Mesendoderm (in vitro differentiated cells): Measurements from ENCODE around the gene DLG1.

Source experiments
- DNase-seq: peaks from one replicate; pipeline ENCODE4 v3.0.0; 2013
- H2AK5ac ChIP-seq: 2 replicates; pipeline ENCODE4 v1.6.1; 2013; ENCODE audit warnings: low read length, inconsistent platforms
- H2BK120ac ChIP-seq: 2 replicates; pipeline ENCODE4 v1.6.1; 2013; ENCODE audit warnings: low read depth, mild to moderate bottlenecking, low read length, moderate library complexity, mixed read lengths
- H2BK15ac ChIP-seq: replicated peaks from 2 replicates; pipeline ENCODE4 v1.6.1; 2013; ENCODE audit warnings: low read depth, mild to moderate bottlenecking, moderate library complexity
- H2BK5ac ChIP-seq: 2 replicates; pipeline ENCODE4 v1.6.1; 2013; ENCODE audit warnings: low read length, inconsistent platforms
- H3K18ac ChIP-seq: 2 replicates; pipeline ENCODE4 v1.6.1; 2013; ENCODE audit warnings: mild to moderate bottlenecking, low read length, mixed read lengths
- H3K23ac ChIP-seq: one replicate; pipeline ENCODE4 v1.6.1; 2013; ENCODE audit warnings: low read length
- H3K27ac ChIP-seq: 2 replicates; pipeline ENCODE4 v1.5.1; 2013; ENCODE audit warnings: low read depth, mild to moderate bottlenecking, inconsistent platforms, low read length, moderate library complexity
- H3K27me3 ChIP-seq: 2 replicates; pipeline ENCODE4 v1.6.1; 2013; ENCODE audit warnings: low read length, control low read depth, mild to moderate bottlenecking, inconsistent platforms; ENCODE audit not compliant: insufficient read depth, poor library complexity
- H3K36me3 ChIP-seq: 2 replicates; pipeline ENCODE4 v1.6.1; 2013; ENCODE audit warnings: low read length, inconsistent platforms; ENCODE audit not compliant: control insufficient read depth, insufficient read depth
- H3K4ac ChIP-seq: one replicate; pipeline ENCODE4 v1.6.1; 2013; ENCODE audit warnings: low read depth, mild to moderate bottlenecking, low read length, moderate library complexity
- H3K4me1 ChIP-seq: 2 replicates; pipeline ENCODE4 v1.6.1; 2013; ENCODE audit warnings: low read depth, low read length, inconsistent platforms; ENCODE audit not compliant: control insufficient read depth
- H3K4me2 ChIP-seq: 2 replicates; pipeline ENCODE4 v1.6.1; 2013; ENCODE audit warnings: low read length
- H3K4me3 ChIP-seq: 2 replicates; pipeline ENCODE4 v1.5.1; 2013; ENCODE audit warnings: mild to moderate bottlenecking, low read length
- H3K56ac ChIP-seq: one replicate; pipeline ENCODE4 v1.6.1; 2013; ENCODE audit warnings: low read length
- H3K79me1 ChIP-seq: 2 replicates; pipeline ENCODE4 v1.6.1; 2013; ENCODE audit warnings: low read length, inconsistent platforms
- H3K79me2 ChIP-seq: 2 replicates; pipeline ENCODE4 v1.6.1; 2013; ENCODE audit warnings: mild to moderate bottlenecking, low read length; ENCODE audit not compliant: control insufficient read depth, insufficient read depth
- H3K9ac ChIP-seq: 2 replicates; pipeline ENCODE4 v1.6.1; 2013; ENCODE audit warnings: low read length, inconsistent platforms
- H4K5ac ChIP-seq: one replicate; pipeline ENCODE4 v1.6.1; 2013; ENCODE audit warnings: low read length
- H4K8ac ChIP-seq: one replicate; pipeline ENCODE4 v1.6.1; 2013; ENCODE audit warnings: low read depth, mild to moderate bottlenecking, control low read depth, low read length, moderate library complexity
- WGBS: extraction: QIAGEN DNeasy Blood & Tissue Kit; methylation state at CpG from one replicate; pipeline ENCODE4 v1.1.7; 2013; ENCODE audit warnings: low lambda C conversion rate, missing lambda C conversion rate; ENCODE audit not compliant: insufficient coverage; ENCODE audit errors: extremely low coverage; 5-methylcytosine and 5-hydroxymethylcytosine counted together
- small RNA-seq: library from polyadenylated mRNA; stranded (forward); fragments of <200 nt; extraction: miRNeasy Mini kit (QIAGEN cat#:217004); gene quantifications from one replicate; pipeline ENCODE3, GENCODE V24; 2013; ENCODE audit not compliant: insufficient read depth

The DLG1 gene

GRCh38 chr3:196994056-196994455 lies 304.4 kb downstream of the DLG1 start:
- Histone ChIP-seq H3K23ac (no peak overlapping the region), H3K4me2 (no peak overlapping the region), H3K4me1 (no peaks in the 10 kb centered on the region), H3K79me1 (no peaks in the 10 kb centered on the region), H4K8ac (no peak overlapping the region), H2BK120ac (no peak overlapping the region), H2BK15ac (no peak overlapping the region), H3K27me3 (no peaks in the 10 kb centered on the region), H3K4ac (no peak overlapping the region), H2AK5ac (no peak overlapping the region), H3K36me3 (no peaks in the 10 kb centered on the region), H3K56ac (peak overlapping the region; percentile 0), H4K5ac (no peak overlapping the region), H3K27ac (no peak overlapping the region), H3K9ac (no peak overlapping the region), H2BK5ac (no peak overlapping the region), H3K18ac (no peak overlapping the region), H3K79me2 (no peaks in the 10 kb centered on the region), H3K4me3 (no peak overlapping the region)
- WGBS: no CpG with 5 or more reads among the region's 16 CpGs
- no peak for DNase-seq

Small RNA genes lying within 50 kb of the gene (small RNA-seq; reads per million reads assigned to genes)
- 0.54 reads per million for gene MIR4797
